ENCODE data around the gene STMN3.
"Not testable (repeated sequence)": the region's sequence is repeated elsewhere in the genome, so short reads cannot be mapped to it uniquely, and the experiment has no call there.

The STMN3 gene

DNA sequence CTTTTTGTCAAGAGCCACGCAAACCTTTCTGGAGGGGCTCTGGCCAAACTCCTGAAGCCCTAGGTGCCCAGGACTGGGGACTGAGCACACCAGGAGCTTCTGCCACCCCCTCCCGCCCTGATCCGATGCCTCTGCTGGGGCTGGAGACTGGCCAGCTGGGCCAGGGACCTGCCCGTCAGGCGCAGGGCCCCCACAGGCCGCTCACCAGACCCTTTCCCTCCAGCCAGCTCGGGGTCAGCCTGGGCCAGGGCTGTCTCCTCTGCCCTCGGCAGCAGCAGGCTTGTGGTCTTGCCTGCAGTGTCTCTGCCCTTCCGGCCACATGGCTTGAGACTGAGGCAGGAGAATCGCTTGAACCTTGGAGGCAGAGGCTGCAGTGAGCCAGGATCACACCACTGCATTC is 19.4 kb upstream of the STMN3 start:
- no peak for DNase-seq (ENCODE audit: low read depth)
- no peak overlapping the region for H3K4me3 ChIP-seq (ENCODE audit: low read depth, low read length)
- TF ChIP-seq, protein P1, sequence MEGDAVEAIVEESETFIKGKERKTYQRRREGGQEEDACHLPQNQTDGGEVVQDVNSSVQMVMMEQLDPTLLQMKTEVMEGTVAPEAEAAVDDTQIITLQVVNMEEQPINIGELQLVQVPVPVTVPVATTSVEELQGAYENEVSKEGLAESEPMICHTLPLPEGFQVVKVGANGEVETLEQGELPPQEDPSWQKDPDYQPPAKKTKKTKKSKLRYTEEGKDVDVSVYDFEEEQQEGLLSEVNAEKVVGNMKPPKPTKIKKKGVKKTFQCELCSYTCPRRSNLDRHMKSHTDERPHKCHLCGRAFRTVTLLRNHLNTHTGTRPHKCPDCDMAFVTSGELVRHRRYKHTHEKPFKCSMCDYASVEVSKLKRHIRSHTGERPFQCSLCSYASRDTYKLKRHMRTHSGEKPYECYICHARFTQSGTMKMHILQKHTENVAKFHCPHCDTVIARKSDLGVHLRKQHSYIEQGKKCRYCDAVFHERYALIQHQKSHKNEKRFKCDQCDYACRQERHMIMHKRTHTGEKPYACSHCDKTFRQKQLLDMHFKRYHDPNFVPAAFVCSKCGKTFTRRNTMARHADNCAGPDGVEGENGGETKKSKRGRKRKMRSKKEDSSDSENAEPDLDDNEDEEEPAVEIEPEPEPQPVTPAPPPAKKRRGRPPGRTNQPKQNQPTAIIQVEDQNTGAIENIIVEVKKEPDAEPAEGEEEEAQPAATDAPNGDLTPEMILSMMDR (conservative IDR thresholded peaks at IDR 0.05; ENCODE audit: low read depth, low read length) = no peak

DNA sequence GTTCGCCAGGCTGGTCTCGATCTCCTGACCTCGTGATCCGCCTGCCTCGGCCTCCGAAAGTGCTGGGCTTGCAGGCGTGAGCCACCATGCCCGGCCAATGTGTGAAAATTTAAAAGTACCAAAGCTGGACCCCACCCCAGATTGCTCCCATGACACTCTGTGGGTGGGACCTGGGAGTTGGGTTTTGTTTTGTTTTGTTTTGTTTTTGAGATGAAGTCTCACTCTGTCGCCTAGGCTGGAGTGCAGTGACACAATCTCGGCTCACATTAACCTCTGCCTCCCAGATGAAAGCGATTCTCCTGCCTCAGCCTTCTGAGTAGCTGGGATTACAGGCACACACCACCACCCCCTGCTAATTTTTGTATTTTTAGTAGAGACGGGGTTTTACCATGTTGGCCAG is 18.5 kb upstream of the STMN3 start:
- not testable (repeated sequence) for H3K4me3 ChIP-seq (ENCODE audit: low read depth, low read length); DNase-seq (ENCODE audit: low read depth)

DNA sequence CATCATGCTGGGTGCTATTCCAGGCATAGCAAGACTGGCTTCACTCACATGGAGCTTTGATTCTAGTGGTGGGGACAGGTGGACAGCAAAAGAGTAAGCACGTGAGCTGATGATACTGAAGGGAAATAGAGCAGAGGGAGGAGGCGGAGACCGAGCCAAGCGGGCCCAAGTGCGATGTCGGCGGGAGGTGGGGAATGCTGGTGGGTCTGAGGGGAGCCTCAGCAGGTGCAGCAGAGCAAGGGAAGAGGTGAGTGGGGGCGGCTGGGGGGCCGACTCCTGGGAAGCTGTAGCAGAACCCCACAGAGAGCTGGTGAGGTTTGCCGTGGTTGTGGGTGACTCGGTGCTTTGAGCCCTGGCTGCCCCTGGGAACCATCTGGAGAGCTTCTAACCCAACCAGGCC is 15.1 kb upstream of the STMN3 start:
- no peak for DNase-seq (ENCODE audit: low read depth)
- TF ChIP-seq, protein P1 (conservative IDR thresholded peaks at IDR 0.05; ENCODE audit: low read depth, low read length) = no peak

DNA sequence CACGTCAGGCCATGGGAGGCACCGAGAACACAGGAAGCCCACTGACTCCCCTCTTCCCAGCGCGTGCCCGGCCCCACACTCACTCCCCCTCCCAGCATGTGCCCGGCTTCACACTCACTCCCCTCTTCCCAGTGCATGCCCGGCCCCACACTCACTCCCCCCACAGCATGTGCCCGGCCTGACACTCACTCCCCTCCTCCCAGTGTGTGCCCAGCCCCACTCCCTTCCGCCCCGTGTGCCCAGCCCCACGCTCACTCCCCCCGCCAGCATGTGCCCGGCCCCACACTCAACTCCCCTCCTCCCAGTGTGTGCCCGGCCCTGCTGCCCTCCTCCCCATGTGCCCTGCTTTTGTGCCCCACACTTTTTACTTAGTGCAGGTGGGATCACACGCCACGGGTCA is 14.6 kb upstream of the STMN3 start:
- TF ChIP-seq, protein P1 (conservative IDR thresholded peaks at IDR 0.05; ENCODE audit: low read depth, low read length) = no peak
- DNase-seq (ENCODE audit: low read depth) = no peak
- H3K4me3 ChIP-seq (ENCODE audit: low read depth, low read length) = no peak overlapping the region

More for the DNA sequence above, 15.1 kb upstream of the STMN3 start:
- H3K4me3 ChIP-seq (ENCODE audit: low read depth, low read length) = no peak overlapping the region

DNA sequence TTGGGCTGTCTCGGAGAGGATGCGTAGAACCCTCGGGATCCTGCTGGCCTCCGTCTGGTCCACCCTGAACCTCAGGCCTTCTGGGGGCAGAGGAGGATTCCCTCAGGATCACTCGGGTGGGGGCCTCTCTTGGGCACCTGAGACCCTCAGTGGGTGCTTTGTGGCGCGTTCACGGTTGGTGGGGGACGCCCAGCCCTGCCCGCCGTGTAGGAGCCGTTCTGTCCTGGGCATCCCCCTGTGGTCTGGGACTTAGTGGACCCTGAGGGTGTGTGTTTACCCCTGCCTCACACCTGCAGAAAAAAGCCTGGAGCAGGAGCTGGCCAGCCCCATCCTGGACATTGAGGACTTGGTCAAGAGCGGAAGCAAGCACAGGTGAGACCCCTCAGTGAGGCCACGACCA is 12.5 kb upstream of the STMN3 start:
- TF ChIP-seq, protein P1 (conservative IDR thresholded peaks at IDR 0.05; ENCODE audit: low read depth, low read length) = no peak
- H3K4me3 ChIP-seq (ENCODE audit: low read depth, low read length) = no peak overlapping the region
- no peak for DNase-seq (ENCODE audit: low read depth)

DNA sequence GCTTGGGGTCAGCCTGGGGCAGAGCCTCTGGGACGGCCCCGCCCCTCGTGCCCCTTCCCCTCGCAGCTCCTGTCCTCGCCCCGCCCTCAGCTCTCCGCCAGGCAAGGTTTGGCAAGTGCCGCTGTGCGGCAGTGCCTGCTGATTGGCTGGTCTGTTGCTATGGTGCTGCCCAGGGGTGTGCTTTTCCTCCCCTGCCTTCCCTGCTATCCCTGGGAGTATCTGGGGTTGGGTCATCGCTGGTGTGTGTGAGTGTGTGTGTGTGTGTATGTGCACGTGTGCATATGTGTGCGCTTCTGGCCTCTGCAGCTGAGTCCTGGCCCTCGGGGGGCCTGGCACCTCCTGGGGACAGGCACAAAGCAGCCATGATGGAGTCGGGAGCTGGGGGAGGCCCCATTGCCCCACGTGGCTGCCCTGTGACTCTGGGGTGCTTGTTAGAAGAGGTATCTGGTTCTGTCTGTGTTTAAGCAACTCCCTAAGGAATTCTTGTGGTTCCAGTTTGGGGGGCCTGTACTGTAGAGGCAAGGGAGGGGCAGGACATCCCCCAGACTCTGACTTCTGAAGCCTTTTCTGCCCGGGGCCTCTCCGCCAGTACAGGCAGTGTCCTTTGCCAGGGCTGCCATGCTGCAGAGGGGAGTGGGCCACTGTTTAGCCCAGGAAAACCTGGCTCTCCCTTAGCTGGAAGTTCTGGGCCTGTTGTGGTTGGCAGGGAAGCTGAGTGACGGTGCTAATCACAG is 11.8 kb upstream of the STMN3 start:
- H3K4me3 ChIP-seq (ENCODE audit: low read depth, low read length) = no peak overlapping the region
- TF ChIP-seq, protein P1 (conservative IDR thresholded peaks at IDR 0.05; ENCODE audit: low read depth, low read length) = no peak
- DNase-seq (ENCODE audit: low read depth) = no peak

DNA sequence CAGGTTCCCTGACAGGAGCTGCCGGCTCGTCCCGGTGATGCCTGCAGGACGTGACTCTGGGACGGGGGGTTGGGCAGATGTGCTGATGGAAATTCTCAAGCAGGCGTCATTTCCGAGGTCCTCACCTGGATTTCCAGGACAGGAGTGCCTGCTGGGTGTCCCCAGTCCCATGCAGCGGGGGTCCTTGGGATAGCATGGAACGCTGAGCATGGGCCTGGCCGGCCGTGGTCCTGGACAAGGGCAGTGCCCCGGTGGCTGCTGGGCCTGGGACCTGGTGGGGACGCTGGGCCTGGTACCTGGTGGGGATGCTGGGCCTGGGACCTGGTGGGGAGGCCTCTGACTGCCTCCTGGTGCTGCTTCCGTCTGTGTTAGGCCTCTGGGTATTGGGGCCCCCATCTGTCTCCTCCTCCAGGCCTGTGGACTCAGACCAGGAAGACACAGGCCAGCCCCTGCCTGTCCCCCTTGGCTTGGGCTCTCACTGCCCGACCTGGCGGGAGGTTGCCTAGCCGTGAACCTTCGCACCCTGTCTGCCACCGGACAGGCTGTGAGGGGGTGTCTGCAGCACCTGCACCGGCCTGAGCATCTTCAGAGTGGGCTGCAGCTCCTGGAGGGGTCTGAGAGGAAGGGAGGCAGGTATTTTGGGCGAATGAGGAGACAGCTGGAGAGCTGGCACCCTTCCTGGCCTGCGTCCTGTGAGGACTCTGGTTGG is 11.1 kb upstream of the STMN3 start:
- no peak for DNase-seq (ENCODE audit: low read depth)
- TF ChIP-seq, protein P1 (conservative IDR thresholded peaks at IDR 0.05; ENCODE audit: low read depth, low read length) = no peak
- H3K4me3 ChIP-seq (ENCODE audit: low read depth, low read length) = no peak overlapping the region
